Large intestine (tissue), 3 donors: ENCODE data around the gene DTNB. TPM values are rescaled to one million over a fixed set of nuclear protein-coding genes. Genes with fewer than 3 reads are reported as not detected.

Experiments used
- DNase-seq, 2 donors: peaks; one replicate each; pipeline versions ENCODE4 v3.0.0 to v3.0.0-alpha.2; 2013
- H3K27ac ChIP-seq: one replicate; pipeline ENCODE4 v1.5.1; 2013; ENCODE audit warnings: low read length
- H3K27me3 ChIP-seq: 2 replicates; pipeline ENCODE4 v1.6.1; 2013; ENCODE audit warnings: low read length; ENCODE audit not compliant: control insufficient read depth, insufficient read depth
- H3K36me3 ChIP-seq: 2 replicates; pipeline ENCODE4 v1.6.1; 2013; ENCODE audit warnings: low read length; ENCODE audit not compliant: control insufficient read depth, insufficient read depth
- H3K4me1 ChIP-seq: one replicate; pipeline ENCODE4 v1.6.1; 2013; ENCODE audit warnings: low read length; ENCODE audit not compliant: control insufficient read depth, insufficient read depth
- H3K4me3 ChIP-seq: one replicate; pipeline ENCODE4 v1.5.1; 2013; ENCODE audit warnings: low read length
- H3K9me3 ChIP-seq: one replicate; pipeline ENCODE4 v1.6.1; 2013; ENCODE audit warnings: mild to moderate bottlenecking, low read depth, low read length, moderate library complexity; ENCODE audit not compliant: control insufficient read depth
- WGBS: methylation state at CpG from one replicate; pipeline ENCODE4 v1.1.5; 2013; ENCODE audit warnings: low lambda C conversion rate; ENCODE audit not compliant: insufficient coverage; 5-methylcytosine and 5-hydroxymethylcytosine counted together
- polyA plus RNA-seq: library from polyadenylated mRNA; unstranded; fragments of 120-200 nt; gene quantifications from one replicate; pipeline ENCODE4 v1.2.1, GENCODE V29; 2013

The DTNB gene
- polyA plus RNA-seq, 1 donor = 6.8 TPM

DNA sequence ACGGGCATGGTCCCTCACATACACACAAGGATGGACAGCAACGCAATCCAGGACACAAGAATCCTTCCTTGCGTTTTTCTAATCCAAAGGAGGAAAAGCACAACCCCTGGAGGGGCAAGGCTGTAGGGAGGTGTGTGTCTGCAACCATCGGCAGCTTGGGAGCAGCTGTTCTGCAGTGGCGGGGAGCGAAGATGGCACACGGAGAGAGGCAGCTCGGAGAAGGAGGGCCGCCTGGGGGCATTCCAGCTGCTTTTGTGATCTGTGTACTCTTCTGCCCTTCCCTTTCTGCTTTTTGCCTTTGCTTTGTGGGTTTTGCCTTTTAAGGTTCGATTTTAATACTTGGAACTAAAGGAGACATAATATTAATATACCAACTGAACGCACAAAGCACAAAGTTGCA, 194.6 kb downstream of the DTNB start:
- Histone ChIP-seq H3K4me3 (no peak overlapping the region), H3K4me1 (peaks cover 12% of the 10 kb centered on the region), H3K9me3 (peaks cover 10% of the 10 kb centered on the region), H3K27me3 (no peaks in the 10 kb centered on the region), H3K36me3 (no peaks in the 10 kb centered on the region), H3K27ac (no peak overlapping the region)
- no peak for DNase-seq
- no CpG with 5 or more reads among the region's 11 CpGs for WGBS

DNA sequence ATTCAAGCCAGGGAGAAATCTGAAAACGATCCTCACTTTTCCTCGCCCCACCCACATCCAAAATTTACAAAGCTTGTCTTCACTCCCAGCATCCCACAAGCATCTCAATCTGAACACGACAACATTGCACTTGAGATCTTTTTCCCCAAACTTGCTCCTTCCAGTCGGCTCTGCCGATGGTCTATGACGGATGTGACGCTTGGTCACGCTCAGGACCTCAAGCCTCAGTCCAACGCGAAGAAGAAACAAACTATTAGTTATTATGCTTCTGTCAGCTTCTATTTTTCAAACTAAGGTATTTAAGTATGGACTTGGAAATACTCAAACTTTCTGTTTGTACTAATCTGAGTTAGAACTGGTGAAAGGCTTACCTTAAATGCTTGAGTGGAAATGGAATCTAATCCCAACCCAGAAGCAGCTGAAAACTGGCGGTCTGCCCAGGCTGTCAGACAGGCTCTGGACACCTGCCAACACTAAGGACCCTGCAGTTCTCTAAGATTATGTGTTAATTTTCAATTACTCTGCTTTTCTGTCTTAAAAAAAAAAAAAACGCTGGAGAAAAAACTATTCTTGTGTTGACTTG, 199.5 kb downstream of the DTNB start:
- Histone ChIP-seq H3K9me3 (peaks cover 10% of the 10 kb centered on the region), H3K27ac (no peak overlapping the region), H3K4me3 (no peak overlapping the region), H3K27me3 (no peaks in the 10 kb centered on the region), H3K4me1 (peaks cover 5% of the 10 kb centered on the region), H3K36me3 (no peaks in the 10 kb centered on the region)
- peak in 1 of 2 donors; percentile 12 for DNase-seq
- 100% methylated on average over 1 of the region's 12 CpGs for WGBS

DNA sequence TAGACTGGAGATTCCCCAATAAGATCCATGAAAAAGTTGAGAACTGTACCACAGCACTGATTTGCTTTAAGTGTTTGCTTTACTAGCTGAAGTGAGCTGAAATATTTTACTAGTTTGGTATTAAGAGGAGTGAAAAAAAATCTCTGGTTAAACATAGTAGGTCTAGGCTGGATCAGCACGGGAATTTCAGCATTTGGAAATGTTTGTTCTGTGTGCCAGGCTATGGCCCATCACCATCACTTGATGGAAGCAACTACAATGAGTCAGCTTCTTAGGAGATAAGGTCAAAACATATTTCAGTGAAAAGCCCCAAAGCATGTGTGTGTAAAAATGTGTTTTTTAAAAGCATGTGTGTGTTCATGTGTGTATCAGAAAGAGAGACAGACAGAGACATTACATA, 200.2 kb downstream of the DTNB start:
- Histone ChIP-seq H3K27me3 (no peaks in the 10 kb centered on the region), H3K36me3 (no peaks in the 10 kb centered on the region), H3K9me3 (peaks cover 10% of the 10 kb centered on the region), H3K4me1 (peaks cover 5% of the 10 kb centered on the region), H3K27ac (no peak overlapping the region), H3K4me3 (no peak overlapping the region)
- no peak for DNase-seq
- no CpG with 5 or more reads among the region's 1 CpG for WGBS

DNA sequence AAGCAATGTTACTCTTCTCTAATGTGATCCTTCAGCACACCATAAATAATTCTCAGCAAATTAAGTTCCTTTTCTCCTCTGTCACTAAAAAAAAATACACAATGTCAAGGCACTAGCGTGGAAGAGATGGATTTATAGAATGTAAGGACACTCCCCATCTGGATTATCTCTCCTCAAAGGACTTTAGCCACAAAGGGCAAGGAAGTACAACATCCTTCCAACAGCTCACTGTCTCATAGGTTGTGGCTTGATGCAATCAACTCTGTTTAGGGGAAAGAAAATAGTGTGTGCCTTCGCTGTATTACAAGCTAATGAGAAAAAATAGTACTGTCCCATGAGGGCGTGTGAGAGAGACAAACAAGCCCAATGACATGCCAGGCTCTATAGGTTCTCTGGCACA, 202.6 kb downstream of the DTNB start:
- WGBS = no CpG with 5 or more reads among the region's 3 CpGs
- H3K27ac ChIP-seq = peak overlapping the region; percentile 58
- DNase-seq = peak; percentile 48 to 74

DNA sequence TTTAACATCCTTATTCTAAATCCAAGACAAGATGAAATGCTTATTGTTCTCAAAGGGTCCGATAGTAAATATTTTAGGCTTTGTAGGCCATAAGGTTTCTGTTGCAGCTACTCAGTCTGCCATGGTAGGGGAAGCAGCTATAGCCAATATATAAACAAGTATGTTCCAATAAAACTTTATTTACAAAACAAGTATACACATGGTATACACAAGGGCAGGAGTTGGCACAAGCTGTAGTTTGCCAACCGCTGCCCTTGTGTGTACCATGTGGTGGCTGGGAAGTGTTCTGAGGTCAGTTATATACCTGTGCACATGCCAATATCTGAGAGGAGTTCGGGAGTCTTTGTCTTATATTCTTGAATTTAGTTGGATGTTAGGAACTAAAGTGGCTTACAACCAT, 205.6 kb downstream of the DTNB start:
- H3K4me3 ChIP-seq = no peak overlapping the region
- H3K36me3 ChIP-seq = no peaks in the 10 kb centered on the region
- no CpG with 5 or more reads among the region's 3 CpGs for WGBS
- H3K27me3 ChIP-seq = no peaks in the 10 kb centered on the region
- peaks cover 5% of the 10 kb centered on the region for H3K4me1 ChIP-seq
- no peak for DNase-seq
- H3K27ac ChIP-seq = no peak overlapping the region
- H3K9me3 ChIP-seq = no peaks in the 10 kb centered on the region

More for the DNA sequence above, 202.6 kb downstream of the DTNB start:
- no peak overlapping the region for H3K4me3 ChIP-seq
- H3K27me3 ChIP-seq = no peaks in the 10 kb centered on the region
- no peaks in the 10 kb centered on the region for H3K36me3 ChIP-seq
- H3K9me3 ChIP-seq = peaks cover 6% of the 10 kb centered on the region
- peaks cover 5% of the 10 kb centered on the region for H3K4me1 ChIP-seq

DNA sequence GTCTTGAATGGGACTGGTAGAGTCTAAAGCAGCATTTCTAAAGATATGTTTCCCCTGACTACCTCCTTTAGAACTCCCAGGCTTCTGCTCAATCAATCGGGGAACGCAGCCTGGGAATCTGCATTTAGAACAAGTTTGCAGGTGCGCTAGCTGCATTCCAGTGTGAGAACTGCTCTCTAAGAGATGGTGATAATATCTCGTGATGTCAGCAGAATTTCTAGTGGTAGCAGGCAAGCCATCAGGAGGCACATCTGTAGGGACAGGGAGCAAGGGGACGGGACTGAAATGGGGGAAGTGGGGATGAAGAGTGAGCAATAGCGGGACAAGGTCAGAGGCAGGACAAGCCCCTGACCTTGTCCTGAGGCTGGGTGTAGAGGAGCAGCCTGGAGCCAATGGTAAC, 211.4 kb downstream of the DTNB start:
- Histone ChIP-seq H3K4me1 (no peaks in the 10 kb centered on the region), H3K36me3 (no peaks in the 10 kb centered on the region), H3K27ac (no peak overlapping the region), H3K27me3 (no peaks in the 10 kb centered on the region), H3K4me3 (no peak overlapping the region), H3K9me3 (no peaks in the 10 kb centered on the region)
- WGBS = 100% methylated on average over 1 of the region's 6 CpGs
- no peak for DNase-seq

DNA sequence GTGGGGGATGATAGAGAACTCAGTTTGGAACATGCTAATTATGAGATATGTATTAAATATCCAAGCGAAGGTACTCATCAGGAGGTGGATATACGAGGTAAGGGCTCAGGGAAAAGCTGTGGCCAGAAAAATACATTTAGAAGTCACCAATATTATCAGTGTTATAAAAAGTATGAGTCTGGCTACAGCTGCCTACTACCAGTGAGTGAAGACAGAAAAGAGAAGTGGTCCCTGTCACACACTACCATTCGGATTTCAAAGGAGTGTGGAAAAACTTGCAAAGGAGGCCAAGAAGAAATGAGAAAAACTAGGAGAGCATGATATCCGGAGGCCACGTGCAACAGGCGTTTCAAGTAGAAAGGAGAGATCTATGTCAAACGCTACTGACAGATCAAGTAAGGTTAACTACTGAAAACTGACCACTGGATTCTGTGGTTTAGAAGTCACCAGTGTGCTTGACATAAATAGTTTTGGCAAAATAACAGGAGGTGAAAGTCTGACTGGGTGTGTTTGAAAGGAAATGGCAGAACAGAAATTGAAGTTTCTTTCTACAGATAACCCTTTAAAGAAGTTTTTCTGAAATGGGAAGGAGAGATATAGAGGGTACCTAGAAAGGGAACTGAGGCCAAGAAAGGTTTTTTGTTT, 213.0 kb downstream of the DTNB start:
- whole genome bisulfite sequencing = 86% methylated on average over 3 of the region's 7 CpGs

DNA sequence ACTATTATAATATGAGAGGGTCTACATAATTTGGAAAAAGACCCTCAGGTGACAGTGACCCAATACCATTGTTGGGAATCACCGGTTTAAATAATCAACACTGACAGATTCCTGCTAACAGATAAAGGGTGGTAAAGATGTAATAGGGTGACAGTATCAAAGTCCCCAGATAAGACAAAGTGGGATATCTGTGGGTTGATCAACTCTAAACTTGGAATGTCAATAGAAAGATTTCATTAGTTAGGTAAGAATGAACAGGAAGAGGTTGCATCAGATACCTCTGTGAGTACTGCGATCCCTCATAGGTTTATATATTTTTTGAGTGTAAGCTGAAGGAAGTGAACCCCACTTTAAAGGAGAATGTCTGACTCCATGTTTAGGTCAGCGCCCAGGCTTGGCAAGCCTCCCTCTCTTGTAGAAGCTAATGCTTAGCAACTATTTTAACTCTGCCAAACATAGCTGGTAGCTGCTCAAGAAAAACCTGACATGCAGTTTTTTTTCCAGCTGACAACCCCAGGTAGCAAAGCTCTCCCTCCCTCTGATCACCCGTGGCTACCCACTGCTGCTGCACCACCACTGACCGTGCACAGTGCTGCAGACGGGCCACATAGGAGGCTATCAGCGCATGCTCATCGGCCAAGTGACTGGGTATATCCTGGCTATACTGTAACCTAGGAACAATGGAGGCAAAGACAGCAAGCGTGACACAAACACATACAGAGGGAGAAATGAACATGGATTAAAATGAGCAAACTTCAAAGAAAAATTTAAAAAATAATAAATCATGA, 218.4 kb downstream of the DTNB start:
- WGBS = 38% methylated on average over 2 of the region's 9 CpGs
- peaks cover 25% of the 10 kb centered on the region for H3K4me1 ChIP-seq
- DNase-seq = peak; percentile 9 to 18
- no peaks in the 10 kb centered on the region for H3K36me3 ChIP-seq
- H3K27me3 ChIP-seq = no peaks in the 10 kb centered on the region
- no peak overlapping the region for H3K4me3 ChIP-seq
- H3K27ac ChIP-seq = peak overlapping the region; percentile 9
- no peaks in the 10 kb centered on the region for H3K9me3 ChIP-seq

More for the DNA sequence above, 213.0 kb downstream of the DTNB start:
- Histone ChIP-seq H3K36me3 (no peaks in the 10 kb centered on the region), H3K4me3 (no peak overlapping the region), H3K27me3 (no peaks in the 10 kb centered on the region), H3K4me1 (peaks cover 3% of the 10 kb centered on the region), H3K27ac (no peak overlapping the region), H3K9me3 (no peaks in the 10 kb centered on the region)
- DNase-seq = no peak

DNA sequence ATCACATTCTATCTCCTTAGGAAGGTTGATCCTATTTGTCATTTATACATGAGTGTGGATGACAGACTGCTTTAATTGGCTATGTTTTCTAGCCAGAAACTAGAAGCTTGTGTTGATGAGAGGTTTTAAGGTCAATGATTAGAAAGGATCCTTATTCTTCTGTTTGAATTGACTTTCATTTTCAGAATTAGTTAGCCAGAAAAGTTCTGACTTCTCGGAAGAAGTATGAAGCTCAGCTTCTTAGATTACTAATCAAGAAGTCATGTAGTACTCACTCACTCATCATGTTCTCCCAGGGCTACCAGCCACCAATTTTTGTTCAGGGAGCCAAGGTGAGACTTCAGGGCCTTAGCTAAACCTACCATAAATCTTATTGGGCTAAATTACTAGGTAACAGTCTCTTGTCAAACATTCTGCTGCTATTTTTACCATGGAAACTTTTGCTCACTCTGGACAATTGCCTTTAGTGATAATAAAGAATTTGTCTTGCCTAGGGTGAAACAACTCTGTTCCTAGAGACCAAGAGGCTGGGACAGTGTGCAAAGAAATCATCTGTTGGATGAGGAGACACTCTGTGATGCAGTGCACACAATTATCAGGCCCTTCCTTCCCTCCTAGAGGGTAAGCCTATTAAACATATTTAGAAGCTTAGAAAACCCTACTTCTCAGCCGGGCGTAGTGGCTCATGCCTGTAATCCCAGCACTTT, 220.0 kb downstream of the DTNB start:
- H3K27ac ChIP-seq = no peak overlapping the region
- no CpG with 5 or more reads among the region's 3 CpGs for WGBS

DNA sequence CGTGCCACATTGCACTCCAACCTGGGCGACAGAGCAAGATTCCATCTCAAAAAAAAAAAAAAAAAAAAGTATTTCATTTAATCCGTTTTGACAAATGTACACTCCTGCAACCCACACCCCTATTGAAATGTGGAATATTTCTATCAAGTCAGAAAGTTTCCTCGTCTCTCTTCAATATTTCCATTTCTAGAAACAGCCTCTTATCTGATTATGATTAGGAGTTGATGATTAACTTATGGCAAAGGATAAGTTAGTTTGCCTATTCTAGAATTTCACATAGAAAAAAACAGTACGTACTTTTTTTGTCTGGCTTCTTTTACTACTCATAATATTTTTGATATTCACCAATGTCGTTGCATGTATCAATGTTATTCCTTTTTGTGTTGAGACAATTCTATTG, 224.6 kb downstream of the DTNB start:
- DNase-seq = no peak
- WGBS = 19% methylated on average over 3 of the region's 6 CpGs
- Histone ChIP-seq H3K9me3 (no peaks in the 10 kb centered on the region), H3K27me3 (no peaks in the 10 kb centered on the region), H3K27ac (no peak overlapping the region), H3K4me3 (no peak overlapping the region), H3K36me3 (no peaks in the 10 kb centered on the region), H3K4me1 (peaks cover 15% of the 10 kb centered on the region)

More for the DNA sequence above, 220.0 kb downstream of the DTNB start:
- Histone ChIP-seq H3K9me3 (no peaks in the 10 kb centered on the region), H3K27me3 (no peaks in the 10 kb centered on the region), H3K4me1 (peaks cover 28% of the 10 kb centered on the region), H3K36me3 (no peaks in the 10 kb centered on the region), H3K4me3 (no peak overlapping the region)
- DNase-seq = no peak
